Progenitor cell of endocrine pancreas (in vitro differentiated cells): Measurements from ENCODE around the gene TBC1D19. TPM values are rescaled to one million over a fixed set of nuclear protein-coding genes. Genes with fewer than 3 reads are reported as not detected.

Experiments used
- DNase-seq: peaks from one replicate; pipeline ENCODE4 v3.0.0; 2021; ENCODE audit warnings: low spot score; ENCODE audit not compliant: unreplicated experiment
- H3K27ac Mint-ChIP-seq: 2 replicates; pipeline ENCODE4 v1.8.0; 2021; ENCODE audit warnings: mild to moderate bottlenecking, moderate library complexity, mixed read lengths
- H3K27me3 Mint-ChIP-seq: 2 replicates; pipeline ENCODE4 v1.8.0; 2021; ENCODE audit warnings: mixed read lengths
- H3K36me3 Mint-ChIP-seq: 2 replicates; pipeline ENCODE4 v1.8.0; 2022; ENCODE audit warnings: mixed read lengths; ENCODE audit not compliant: insufficient read depth
- H3K4me1 Mint-ChIP-seq: 2 replicates; pipeline ENCODE4 v1.8.0; 2021; ENCODE audit warnings: low read depth, mixed read lengths
- H3K4me3 Mint-ChIP-seq: 2 replicates; pipeline ENCODE4 v1.8.0; 2021; ENCODE audit warnings: low read depth, mild to moderate bottlenecking, moderate library complexity, mixed read lengths
- H3K9me3 Mint-ChIP-seq: 2 replicates; pipeline ENCODE4 v1.8.0; 2021; ENCODE audit warnings: low read depth, mixed read lengths
- total RNA-seq: library from RNA; stranded (reverse); gene quantifications from 2 replicates; pipeline ENCODE4 v1.2.1, GENCODE V29; 2021
- TF ChIP-seq, protein P1 (sequence below): fragments of 200-600 bp; sonication (generic); IDR thresholded peaks from one replicate; pipeline ENCODE4 v1.5.0; 2021; ENCODE audit warnings: antibody characterized with exemption, mild to moderate bottlenecking; ENCODE audit not compliant: unreplicated experiment

TBC1D19 gene
- total RNA-seq, 1 donor from 2014 or later = 28.8 TPM

DNA sequence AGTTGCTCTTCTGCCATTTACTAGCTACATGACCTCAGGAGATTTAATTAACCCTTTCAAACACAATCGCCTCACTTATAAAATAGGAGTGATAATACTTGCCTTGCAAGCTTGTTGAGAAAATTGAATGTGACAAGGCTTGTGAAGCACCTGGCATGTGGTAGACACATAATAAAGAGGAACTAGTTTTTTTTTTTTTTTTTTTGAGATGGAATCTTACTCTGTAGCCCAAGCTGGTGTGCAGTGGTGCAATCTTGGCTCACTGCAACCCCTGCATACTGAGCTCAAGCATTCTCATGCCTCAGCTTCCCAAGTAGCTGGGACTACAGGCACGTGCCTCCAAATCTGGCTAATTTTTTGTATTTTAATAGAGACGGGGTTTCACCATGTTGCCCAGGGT, 203.0 kb downstream of the TBC1D19 start:
- TF ChIP-seq, protein P1, sequence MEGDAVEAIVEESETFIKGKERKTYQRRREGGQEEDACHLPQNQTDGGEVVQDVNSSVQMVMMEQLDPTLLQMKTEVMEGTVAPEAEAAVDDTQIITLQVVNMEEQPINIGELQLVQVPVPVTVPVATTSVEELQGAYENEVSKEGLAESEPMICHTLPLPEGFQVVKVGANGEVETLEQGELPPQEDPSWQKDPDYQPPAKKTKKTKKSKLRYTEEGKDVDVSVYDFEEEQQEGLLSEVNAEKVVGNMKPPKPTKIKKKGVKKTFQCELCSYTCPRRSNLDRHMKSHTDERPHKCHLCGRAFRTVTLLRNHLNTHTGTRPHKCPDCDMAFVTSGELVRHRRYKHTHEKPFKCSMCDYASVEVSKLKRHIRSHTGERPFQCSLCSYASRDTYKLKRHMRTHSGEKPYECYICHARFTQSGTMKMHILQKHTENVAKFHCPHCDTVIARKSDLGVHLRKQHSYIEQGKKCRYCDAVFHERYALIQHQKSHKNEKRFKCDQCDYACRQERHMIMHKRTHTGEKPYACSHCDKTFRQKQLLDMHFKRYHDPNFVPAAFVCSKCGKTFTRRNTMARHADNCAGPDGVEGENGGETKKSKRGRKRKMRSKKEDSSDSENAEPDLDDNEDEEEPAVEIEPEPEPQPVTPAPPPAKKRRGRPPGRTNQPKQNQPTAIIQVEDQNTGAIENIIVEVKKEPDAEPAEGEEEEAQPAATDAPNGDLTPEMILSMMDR = no peak
- Mint-ChIP-seq H3K4me3 (no peak overlapping the region), H3K27me3 (no peaks in the 10 kb centered on the region), H3K27ac (no peak overlapping the region), H3K4me1 (peaks cover 3% of the 10 kb centered on the region), H3K36me3 (peaks cover 10% of the 10 kb centered on the region), H3K9me3 (peaks cover 4% of the 10 kb centered on the region)
- DNase-seq = no peak

DNA sequence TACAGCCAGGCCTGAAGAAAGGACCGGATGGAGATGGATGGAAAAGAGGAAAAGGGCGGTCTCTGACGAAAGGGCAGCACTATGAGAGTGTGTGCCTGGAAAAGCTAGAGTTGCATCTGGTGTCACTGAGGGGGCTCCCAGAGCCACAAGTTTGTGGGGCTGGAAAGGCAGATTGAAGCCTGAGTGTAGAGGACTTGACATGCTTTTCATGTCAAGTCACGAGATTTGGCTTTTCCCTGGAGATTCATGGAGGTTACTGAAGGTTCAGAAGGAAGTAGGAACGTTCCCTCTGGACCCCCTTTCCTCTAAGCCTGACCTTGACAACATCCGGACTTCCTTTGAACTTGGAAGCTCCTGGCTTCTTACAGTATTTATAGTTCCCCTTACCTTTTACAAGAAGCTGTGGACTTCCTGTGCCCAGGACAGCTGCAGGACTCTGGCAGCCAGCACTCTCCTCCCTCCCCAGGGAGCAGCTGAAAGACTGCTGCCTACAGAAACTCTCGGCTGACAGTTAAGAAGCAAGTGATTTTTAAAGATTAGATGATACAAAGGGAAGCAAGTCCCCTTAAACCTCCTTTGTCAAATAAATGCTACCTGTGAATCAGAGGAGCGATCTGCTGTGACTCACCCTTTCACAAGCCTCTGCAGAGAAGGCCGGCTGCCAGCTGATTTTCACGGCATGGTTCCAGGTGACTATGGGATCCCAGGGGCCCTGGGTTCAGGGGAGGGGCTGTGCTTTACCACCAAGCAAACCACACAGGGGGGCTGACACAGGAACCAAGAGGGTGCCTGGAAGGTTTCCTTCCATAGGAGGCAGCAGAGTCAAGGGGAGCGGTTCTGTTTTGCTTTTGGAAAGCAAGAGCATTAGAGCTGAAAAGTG, 203.8 kb downstream of the TBC1D19 start:
- Mint-ChIP-seq H3K36me3 (peaks cover 7% of the 10 kb centered on the region), H3K4me1 (peaks cover 3% of the 10 kb centered on the region), H3K4me3 (no peak overlapping the region), H3K27me3 (no peaks in the 10 kb centered on the region), H3K27ac (peak overlapping the region; percentile 29), H3K9me3 (peaks cover 4% of the 10 kb centered on the region)
- TF ChIP-seq, protein P1 = no peak
- DNase-seq = no peak

DNA sequence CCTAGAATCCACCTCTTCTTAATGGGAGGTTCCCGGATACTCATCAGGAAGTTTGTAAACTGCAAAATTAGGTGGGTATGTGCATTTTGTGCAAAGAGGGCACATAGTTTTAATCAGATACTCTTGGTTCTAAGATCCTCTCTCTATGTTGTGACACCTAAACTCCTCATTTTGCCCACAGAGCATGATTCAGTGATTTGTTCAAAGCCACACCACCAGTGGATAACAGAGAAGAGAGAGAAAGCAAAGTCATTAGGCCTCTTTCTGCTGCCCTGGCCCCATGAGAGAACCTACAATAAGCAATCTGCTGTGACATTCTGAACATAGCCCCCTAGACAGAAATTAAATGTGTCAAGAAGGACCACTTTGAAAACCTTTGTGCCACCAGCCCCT, 204.5 kb downstream of the TBC1D19 start:
- TF ChIP-seq, protein P1 = no peak
- Mint-ChIP-seq H3K27me3 (no peaks in the 10 kb centered on the region), H3K27ac (no peak overlapping the region), H3K9me3 (peaks cover 4% of the 10 kb centered on the region), H3K4me3 (no peak overlapping the region), H3K4me1 (peaks cover 3% of the 10 kb centered on the region), H3K36me3 (peaks cover 4% of the 10 kb centered on the region)
- no peak for DNase-seq

DNA sequence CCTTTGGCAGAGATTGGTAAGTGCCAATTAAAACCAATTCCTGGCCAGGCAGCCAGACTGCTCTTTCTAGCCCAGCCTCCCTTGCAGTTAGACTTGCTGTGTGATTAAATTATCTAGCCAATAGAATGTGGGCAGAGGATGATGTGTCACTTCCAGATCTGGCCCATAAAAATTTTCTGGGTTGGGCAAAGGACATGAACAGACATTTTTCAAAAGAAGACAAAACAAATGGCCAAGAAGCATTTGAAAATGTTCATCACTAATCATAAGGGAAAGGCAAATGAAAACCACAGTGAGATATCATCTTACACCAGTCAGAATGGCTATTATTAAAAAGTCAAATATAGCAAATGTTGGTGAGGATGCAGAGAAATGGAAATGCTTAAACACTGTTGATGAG, 205.3 kb downstream of the TBC1D19 start:
- H3K9me3 Mint-ChIP-seq = peaks cover 4% of the 10 kb centered on the region
- H3K36me3 Mint-ChIP-seq = peaks cover 4% of the 10 kb centered on the region
- TF ChIP-seq, protein P1 = no peak
- H3K27ac Mint-ChIP-seq = no peak overlapping the region
- H3K4me3 Mint-ChIP-seq = no peak overlapping the region
- H3K4me1 Mint-ChIP-seq = peaks cover 3% of the 10 kb centered on the region
- DNase-seq = no peak
- no peaks in the 10 kb centered on the region for H3K27me3 Mint-ChIP-seq

DNA sequence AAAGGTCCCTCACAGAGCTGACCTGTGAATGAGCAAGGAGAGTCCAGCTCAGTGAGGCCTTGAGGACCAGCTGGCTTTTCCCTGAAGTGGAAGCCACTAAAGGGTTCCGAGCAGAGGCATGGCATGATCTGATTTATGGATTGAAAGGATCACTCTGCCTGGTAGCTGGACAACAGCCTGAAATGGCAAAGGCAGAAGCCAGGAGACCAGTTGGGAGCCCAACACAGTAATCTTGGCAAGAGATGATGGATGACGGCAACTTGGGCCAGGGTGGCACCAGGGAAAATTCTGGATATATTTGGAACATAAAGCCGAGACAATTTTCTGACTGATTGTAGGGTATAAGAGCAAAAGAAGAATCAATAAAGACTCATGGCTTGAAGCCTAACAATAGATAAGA, 207.5 kb downstream of the TBC1D19 start:
- H3K27me3 Mint-ChIP-seq = no peaks in the 10 kb centered on the region
- no peak overlapping the region for H3K27ac Mint-ChIP-seq
- no peak overlapping the region for H3K4me3 Mint-ChIP-seq
- peaks cover 4% of the 10 kb centered on the region for H3K9me3 Mint-ChIP-seq
- TF ChIP-seq, protein P1 = no peak
- no peak for DNase-seq
- H3K4me1 Mint-ChIP-seq = peaks cover 3% of the 10 kb centered on the region
- no peaks in the 10 kb centered on the region for H3K36me3 Mint-ChIP-seq
